ENCODE results near the gene RPS16.
A peak's percentile ranks its signal among the peaks of the same experiment; 100 is the strongest.

The RPS16 gene

DNA sequence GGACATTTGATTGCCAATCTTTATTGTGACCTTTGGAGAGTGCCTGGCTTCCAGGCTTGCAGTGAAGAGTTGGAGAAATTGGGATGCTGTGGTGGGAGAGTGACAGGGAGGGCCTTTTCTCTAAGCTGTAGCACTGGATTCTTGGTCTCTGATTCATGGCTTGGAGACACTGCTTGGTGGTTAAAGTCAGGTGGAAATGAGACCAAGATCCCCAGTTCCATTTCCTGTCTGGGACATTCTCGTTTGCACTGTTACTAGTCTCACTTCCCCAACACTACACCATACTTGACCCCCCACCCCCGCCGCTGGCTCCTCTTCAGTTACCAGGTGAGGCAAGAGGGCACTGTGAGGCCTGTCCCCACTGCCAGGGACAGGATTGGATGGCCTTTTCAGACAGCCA is 12.5 kb upstream of the RPS16 start:
- no peak for DNase-seq

DNA sequence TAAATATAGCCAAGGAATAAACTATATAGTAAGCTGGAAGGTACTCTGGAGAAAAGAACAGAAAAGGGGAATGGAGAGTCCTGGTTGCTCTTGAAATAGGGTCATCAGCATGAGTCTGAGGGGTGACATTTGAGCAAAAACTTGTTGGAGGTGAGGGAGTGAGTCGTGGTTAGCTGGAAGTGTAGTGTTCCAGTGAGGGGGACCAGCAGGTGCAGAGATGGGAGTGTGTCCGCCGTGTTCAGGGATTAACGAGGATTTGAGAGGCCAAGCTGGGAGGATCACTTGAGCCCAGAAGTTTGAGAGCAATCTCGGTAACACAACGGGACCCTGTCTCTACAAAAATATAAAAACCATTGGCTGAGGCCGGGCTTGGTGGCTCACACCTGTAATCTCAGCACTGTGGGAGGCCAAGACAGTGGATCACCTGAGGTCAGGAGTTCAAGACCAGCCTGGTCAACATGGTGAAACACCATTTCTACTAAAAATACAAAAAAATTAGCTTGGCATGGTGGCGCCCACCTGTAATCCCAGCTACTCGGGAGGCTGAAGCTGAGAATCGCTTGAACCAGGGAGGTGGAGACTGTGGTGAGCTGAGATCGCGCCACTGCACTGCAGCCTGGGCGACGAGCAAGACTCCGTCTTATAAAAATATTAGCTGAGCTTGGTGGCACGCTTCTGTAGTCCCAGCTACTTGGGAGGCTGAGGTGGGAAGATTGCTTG is 10.8 kb upstream of the RPS16 start:
- DNase-seq, result no peak

DNA sequence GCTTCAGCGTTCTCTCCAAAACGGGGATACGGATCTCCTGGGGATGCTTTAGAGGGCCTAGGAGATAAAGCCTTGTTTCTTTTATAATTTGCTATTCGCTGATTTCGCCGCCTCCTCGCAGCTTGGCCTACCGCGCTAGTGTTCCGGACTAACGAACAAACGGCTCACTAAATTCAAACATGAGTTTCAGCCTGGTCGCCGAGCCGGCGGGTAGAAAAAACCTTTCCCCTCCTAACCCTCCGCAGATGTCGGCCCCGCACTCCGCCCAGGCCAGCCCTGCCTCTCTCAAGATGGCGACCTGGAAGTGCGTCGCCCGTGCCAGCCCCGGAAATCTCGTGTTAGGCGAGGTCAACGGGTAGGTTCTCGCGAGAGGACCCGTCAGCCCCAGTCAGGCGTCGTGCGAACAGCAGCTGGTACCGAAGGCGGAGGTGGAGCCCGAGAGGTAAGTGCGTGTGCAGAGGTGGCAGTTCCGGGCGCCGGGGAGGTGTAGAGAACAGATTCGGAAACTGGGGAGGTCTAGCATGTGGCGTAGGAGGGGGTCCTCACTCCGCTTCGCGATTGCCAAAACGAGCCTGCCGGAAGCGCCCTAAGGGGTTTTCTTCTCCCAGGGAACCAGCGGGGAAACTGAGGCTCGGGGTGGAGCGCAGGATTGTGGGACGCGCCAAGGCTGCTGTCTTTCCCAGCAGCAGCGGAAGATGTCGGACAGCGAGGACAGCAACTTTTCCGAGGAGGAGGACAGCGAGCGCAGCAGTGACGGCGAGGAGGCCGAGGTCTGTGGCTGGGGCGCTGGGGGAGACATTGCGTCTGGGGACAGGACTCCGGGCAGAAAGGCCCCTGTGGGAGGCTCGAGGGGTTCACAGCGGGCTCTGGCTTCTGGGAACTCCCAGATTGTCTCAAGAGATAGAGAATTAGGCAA is 9.7 kb upstream of the RPS16 start, which contains the start of gene SUPT5H:
Gene SUPT5H (plus strand): TSS at position 387 of the 916 bp plus-strand sequence. CDS start 309 bp downstream, at position 696.
- DNase-seq, result peak; percentile 97

DNA sequence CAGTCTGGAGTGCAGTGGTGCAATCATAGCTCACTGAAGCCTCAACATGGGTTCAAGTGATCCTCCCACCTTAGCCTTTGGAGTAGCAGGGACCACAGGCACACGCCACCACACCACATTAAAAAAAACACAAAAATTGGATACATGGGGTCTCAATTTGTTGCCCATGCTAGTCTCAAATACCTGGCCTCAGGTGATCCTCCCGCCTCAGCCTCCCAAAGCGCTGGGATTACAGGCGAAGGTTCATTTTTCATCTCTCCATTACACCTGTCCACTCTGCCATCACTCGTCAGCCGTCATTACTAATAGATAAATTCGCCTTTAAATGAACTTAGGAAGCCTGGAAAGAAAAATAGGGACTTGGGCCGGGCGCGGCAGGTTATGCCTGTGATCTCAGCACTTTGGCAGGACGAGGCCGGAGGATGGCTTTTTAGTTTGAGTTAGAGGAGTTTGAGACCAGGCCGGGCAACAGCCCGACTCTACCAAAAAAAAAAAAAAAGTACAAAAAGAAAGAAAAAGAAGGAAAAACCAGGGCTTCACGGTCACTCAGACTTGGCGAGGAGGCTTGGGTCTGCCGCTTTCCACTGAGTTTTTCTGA is 8.9 kb upstream of the RPS16 start:
- no peak for DNase-seq

GRCh38 chr19:39438270-39438934 is 2.7 kb upstream of the RPS16 start:
- no peak for DNase-seq

DNA sequence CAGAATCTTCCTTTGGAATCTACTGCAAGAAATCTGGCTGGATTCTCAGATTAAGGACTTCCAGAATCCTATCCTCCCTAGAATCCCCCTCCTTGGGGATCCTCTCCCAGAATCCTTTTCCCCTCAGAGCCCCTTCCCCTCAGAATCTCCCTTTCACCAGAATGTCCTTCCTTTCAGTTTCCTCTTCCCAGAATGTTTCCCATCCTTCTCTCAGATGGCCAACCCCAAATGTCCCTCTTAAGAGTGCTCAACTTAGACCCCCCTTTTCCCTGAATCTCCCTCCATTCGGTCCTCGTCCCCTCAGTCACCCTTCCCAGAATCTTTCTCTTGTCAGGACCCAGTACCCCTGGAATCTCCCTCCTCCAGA is 584 bp upstream of the RPS16 start:
- no peak for DNase-seq

- no peak for DNase-seq
These were observed 1.3 kb downstream of the RPS16 start for GRCh38 chr19:39434123-39435076.

DNA sequence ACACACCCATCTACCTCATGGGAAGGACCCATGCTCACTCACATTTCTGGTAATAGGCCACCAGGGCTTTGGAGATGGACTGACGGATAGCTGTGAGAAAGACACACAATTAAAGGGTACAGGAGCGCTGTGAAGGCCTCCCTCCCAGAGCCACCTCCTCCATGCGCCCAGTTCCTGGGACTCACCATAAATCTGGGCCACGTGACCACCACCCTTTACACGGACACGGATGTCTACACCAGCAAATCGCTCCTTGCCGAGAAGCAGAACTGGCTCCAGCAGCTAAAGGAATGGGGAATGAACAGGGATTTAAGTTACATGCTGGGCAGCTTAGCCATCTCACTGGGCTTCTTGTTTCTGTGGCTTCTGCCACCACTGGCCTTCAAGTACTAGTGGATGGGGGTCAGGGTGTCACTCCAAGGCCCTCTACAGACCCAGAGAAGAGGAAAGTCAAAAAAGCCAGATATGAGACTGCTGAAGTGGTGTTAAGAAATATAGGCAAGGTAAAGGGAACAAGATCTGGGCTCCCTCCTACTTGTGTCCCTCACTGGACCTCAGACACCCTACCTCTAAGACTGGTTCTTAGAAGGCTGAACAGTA is 2.2 kb downstream of the RPS16 start:
- no peak for DNase-seq

- DNase-seq, result no peak
These were observed 3.1 kb downstream of the RPS16 start for GRCh38 chr19:39432677-39433025.

- DNase-seq, result peak; percentile 26
These were observed 4.8 kb downstream of the RPS16 start for GRCh38 chr19:39430675-39431593.

GRCh38 chr19:39428283-39429112 is 7.3 kb downstream of the RPS16 start:
- DNase-seq, result no peak

GRCh38 chr19:39427707-39428106 is 8.0 kb downstream of the RPS16 start:
- DNase-seq, result no peak

DNA sequence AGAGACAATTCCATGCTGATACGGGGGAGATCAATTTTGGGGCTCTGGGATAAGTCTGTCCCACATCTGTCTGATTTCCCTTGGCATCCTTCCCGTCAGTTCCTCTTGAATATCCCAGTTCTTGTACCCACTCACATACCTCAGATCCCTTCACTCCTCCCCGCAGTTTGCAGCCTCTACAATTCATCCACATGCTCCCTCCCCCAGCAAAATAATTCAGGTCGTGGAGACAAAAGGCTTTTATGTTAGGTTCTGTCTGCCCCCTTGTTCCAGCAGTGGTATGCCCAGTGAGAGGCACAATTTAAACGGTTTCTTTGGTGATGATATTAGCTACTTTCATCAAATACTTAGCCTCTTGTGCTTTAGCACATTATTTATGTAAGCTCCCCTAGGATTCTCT is 9.6 kb downstream of the RPS16 start:
- no peak for DNase-seq

GRCh38 chr19:39425744-39426143 is 10.0 kb downstream of the RPS16 start:
- DNase-seq, result no peak

DNA sequence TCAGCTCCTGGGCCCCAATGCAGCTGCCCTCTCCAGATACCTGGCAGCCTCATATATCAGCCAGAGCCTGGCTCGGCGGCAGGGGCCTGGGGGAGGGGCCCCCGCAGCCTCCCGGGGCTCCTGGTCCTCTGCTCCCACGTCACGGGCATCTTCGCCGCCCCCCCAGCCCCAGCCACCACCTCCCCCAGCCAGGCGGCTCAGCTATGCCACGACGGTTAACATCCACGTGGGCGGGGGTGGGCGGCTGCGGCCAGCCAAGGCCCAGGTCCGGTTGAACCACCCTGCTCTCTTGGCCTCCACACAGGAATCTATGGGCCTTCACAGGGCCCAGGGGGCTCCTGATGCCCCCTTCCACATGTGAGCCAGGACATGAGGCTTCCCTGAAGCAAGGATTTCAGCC is 10.8 kb downstream of the RPS16 start:
- no peak for DNase-seq

GRCh38 chr19:39423258-39424086 is 12.3 kb downstream of the RPS16 start:
- DNase-seq, result no peak

- DNase-seq, result no peak
These were observed 13.7 kb downstream of the RPS16 start for GRCh38 chr19:39422020-39422419.

GRCh38 chr19:39420769-39421168 is 15.0 kb downstream of the RPS16 start:
- DNase-seq, result no peak

- no peak for DNase-seq
These were observed 16.7 kb downstream of the RPS16 start for GRCh38 chr19:39419003-39419402.

Data from activated gamma-delta T cell treated with Interleukin-2 at 50 U/mL for 16 hours (primary cell).